ENCODE data around the gene SPOCK2.

The SPOCK2 gene

DNA sequence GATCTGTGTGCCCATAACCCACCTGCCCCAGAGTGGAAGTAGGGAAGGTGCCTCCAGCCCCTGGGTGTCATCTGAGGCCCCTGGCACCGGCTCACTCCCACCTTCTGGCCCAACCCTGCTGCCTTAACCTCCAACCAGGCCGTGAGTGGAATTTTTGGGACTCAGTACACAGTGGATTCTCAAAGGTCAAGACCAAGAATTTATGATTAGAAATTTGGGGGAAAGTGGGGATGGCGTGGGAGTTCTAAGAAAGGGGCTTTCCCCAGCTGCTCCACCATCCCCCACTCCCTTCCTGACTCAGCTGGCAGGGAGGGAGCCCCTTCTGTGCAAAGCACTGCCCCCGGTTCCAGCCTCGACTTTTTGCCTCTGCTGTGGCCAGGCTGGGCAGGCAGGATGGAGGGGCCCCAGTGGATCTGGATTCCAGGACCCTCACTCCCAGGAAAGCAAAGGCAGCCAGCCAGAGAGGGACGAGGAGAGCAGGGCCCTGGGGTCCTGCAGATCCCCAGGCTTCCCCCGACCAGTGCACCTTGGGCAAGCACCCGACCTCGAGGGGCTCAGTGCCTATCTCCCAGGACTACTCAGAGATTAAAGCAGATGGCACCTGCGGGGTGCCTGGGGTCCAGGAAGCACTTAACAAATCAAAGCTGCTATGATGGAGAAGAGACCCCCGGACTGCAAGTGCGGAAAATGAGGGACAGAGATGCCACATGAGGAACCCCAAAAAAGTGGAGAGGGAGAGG is 12.8 kb downstream of the SPOCK2 start:
- no peak overlapping the region for H3K27ac ChIP-seq
- no peak for DNase-seq (ENCODE audit: low read depth, low spot score)

DNA sequence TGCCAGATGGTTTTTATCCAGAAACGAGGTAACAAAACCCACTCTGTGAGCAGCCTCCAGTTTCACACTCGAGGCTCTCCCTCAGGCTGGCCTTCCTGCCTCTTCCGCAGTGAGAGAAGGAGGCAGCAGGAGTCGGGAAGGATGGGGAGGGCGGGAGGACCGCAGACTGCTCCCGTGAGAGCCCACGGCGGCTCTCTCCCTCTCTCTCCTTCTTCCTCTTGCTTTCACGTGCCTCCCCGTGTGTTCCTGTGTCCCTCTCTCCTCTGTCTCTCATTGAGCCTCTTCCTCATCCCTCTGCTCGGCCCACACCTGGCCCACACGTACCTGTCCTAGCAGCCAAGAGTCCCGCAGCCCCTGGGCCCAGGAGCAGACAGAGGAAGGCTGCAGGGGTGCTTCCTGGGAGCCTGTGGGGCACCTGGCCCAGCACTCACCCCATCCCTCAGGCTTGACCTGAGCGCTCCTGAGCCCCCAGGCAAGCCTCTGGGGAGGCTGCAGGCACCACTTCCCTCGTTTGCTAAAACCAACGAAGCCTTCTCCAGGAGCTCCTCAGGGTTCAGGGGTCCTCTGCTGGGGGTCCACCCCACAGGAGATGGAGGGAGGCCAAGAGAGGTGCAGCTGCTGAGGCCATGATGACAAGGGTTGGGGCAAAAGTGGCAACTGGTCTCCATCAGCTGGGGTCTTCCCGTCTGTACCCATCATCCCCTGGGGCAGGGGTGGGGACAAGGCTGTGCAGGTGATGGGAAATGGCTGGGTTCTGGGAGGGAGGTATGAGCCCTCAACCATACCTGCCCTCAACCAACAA is 13.6 kb downstream of the SPOCK2 start:
- no peak for DNase-seq (ENCODE audit: low read depth, low spot score)
- no peak overlapping the region for H3K27ac ChIP-seq

DNA sequence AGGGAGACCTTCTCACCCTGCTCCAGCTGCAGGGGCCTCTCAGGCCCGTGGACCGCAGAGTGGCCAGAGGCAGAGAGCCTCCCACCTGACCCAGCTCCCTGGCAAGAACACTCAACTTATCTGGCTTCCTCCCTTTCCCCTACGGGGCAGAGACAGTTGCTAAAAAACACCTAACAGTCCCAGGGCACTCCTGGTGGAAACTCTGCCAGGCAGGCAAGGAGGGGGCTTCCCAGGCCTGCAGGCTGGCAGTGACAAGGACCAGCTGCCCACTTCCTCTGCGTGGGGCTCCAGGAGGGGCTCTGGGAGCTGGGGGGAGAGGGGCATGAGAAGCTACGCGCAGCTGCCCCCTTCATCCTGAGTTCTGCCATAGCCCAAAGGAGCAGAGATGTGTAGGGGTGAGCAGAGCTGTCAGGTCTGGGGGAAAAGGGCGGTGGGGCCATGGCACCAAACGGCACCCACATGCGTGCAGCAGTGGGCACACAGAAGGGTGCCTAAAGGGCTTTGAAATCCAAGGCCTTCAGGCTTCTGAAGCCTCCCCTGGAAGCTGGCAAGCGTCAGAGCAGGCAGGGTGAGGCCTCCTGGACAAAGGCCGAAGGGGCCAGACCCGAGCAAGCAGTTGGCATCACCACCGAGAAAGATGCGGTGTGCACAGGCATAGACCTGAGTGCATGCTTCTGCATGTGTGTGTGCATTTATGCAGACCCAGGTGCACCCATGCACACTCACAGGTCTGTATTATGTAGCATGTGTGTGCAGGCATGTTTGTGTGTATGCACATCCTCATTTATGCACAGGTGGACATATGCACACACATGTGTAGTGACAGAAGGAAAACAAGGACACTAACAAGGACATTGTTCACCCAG is 14.4 kb downstream of the SPOCK2 start:
- no peak for DNase-seq (ENCODE audit: low read depth, low spot score)
- H3K27ac ChIP-seq: no peak overlapping the region

DNA sequence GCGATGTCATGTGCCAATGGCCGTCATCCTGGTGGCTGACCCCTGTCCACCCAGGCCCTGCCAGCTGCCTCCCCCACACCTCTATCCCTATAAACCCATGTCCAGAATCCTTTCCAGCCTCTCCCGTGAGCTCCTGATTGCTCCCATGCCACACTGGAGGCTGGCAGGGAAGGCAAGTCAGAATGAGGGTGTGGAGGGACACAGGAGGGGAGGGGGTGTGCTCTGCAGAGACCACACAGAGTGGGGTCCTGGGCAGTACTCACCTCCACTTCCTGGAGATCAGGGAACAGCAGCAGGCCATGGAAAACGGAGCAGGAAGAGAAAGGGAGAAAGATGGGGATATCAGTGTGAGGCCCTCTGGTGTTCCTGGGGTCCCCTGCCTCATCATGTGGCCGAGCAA is 15.7 kb downstream of the SPOCK2 start:
- no peak for DNase-seq (ENCODE audit: low read depth, low spot score)
- H3K27ac ChIP-seq: no peak overlapping the region

DNA sequence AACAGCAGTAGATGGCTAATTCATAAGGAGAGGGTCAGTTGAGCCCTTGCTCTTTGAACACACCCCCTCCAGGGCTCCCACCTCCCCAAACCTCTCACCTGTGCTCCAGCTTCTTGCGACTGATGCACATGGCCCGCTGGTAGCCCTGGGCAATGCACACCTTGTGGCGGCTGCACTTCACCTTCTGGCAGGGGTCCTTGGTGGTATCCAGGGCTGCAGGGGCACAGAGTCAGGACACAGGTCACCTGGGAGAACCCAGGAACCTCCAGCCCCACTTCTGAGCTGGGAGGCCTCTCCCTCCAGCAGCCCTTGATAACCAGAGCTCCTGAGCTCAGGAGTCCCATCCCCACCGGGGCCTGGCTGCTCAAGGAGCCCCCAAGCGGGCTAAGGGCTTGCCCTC is 16.3 kb downstream of the SPOCK2 start:
- H3K27ac ChIP-seq: no peak overlapping the region
- no peak for DNase-seq (ENCODE audit: low read depth, low spot score)

DNA sequence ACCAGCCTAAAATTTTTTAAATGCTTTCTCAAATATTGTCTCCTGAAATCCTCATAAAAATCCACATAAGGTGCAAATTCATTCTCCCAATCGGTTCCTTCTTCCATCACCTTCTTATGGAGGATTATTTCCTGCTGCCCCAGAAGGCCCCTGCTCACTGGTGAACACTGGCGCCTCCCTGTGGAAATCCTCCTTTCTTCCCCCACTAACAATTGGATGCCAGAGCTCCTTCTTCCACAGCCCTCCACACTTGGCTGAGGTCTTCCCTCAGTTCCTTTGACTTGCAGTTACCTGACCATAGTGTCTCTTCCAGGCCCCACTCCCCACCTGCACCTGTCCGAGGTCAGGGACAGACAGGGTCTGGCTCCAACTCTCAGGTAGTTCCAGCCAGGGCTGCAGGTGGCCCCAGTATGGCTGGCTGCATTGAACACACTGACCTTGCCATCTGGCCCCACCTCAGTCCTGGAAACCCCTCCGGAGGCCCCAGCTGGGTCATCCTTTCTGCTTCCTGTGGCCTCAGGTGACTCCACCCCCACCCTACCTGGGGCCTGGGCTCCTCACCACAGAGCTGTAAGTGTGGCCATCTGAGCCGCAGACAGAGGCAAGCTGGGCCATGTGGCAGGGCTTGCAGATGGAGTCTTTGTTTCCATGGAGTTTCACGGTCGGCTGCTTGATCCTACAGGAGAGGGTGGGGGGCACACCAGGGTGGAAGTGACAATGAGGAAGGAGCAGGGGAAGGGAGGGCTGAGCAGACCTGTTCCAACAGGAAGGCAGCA is 18.4 kb downstream of the SPOCK2 start:
- DNase-seq (ENCODE audit: low read depth, low spot score): no peak
- no peak overlapping the region for H3K27ac ChIP-seq

DNA sequence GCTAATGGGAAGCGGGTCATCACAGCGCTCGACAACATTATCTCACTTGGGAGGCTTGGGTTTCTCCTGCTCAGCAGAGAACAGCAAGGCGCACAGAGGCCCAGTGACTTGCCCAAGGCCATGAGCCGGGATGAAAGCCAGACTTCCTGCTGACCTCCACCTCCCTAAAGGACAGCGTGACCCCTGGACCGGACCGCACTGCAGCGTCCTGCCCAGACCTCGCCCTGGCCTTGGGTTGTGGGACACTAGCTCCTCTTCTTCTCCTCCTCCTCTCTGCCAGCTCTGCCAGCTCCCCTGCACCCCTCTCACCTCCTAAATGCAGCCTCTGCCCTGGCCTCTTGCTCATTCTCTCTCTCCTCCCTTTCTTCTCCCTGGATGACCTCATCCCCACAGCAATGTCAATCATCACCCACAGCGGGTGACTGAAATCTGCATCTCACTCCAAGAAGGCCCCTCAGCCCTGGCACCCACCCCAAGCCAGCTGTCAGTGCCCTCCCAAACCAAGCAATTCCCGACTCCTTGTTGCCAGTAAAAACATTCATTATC is 19.4 kb downstream of the SPOCK2 start:
- DNase-seq (ENCODE audit: low read depth, low spot score): no peak
- no peak overlapping the region for H3K27ac ChIP-seq

DNA sequence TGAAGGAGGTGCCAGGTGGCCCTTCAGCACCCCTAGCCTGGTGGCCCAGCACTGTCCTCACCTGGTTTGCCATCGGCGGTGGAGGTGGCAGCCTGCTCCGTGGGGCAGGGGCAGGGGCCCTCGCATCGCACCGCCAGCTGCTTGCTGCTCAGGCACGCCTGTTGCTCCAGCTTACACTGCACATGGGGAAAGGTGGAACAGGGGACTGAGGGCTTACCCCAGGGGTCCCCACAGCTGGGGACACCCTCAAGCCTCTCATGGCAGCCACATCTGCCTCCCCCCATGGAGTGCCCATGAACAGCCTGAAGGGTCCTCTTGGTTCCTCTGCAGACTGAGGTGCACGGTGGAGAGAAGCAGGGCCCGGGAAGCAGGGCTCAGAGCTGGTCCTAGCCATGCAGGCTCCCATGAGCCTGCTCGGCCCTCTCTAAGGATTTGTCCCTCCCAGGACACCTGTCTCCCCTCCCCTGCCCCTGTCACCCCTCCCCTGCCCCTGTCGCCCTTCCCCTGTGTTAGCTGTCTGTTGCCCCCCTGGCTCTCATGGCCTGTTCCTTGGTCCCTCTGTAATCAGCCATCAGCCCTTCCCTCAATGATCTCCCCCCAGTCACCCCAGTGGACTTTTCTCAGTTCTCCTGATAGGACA is 20.1 kb downstream of the SPOCK2 start:
- no peak overlapping the region for H3K27ac ChIP-seq

DNA sequence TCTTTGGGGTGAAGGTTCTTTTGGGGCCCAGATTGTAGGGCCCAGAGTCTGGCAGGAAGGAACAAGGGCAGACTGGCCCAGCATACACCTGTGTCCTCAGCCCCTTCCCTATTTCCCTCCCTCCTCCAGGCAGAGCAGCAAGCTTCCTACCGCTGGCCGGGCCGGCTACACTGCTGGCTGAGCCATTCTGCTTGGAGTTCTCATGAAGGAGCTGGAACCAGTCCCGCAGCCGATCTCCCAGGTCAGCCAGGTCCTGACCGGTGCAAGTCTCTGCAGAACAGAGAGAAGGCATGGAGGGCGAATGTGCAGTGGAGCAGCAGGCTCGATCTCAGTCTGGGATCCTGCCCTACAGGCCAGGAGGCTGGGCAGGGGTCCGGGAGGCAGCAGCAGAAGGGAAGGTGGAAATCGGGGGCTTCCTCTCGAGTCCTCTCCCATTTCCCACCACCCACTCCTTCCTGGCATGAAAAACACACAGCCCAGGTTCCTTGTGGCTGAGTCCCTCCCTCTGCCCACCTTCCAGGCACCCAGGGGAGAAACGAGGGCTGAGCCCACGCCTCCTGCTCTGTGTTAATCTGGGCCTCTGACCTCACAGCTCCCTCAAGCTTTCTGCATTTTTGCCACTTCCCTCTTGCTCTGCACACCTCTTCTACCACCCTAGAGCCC is 20.8 kb downstream of the SPOCK2 start:
- H3K27ac ChIP-seq: no peak overlapping the region
- DNase-seq (ENCODE audit: low read depth, low spot score): no peak

More for the DNA sequence above, 20.1 kb downstream of the SPOCK2 start:
- DNase-seq (ENCODE audit: low read depth, low spot score): no peak

DNA sequence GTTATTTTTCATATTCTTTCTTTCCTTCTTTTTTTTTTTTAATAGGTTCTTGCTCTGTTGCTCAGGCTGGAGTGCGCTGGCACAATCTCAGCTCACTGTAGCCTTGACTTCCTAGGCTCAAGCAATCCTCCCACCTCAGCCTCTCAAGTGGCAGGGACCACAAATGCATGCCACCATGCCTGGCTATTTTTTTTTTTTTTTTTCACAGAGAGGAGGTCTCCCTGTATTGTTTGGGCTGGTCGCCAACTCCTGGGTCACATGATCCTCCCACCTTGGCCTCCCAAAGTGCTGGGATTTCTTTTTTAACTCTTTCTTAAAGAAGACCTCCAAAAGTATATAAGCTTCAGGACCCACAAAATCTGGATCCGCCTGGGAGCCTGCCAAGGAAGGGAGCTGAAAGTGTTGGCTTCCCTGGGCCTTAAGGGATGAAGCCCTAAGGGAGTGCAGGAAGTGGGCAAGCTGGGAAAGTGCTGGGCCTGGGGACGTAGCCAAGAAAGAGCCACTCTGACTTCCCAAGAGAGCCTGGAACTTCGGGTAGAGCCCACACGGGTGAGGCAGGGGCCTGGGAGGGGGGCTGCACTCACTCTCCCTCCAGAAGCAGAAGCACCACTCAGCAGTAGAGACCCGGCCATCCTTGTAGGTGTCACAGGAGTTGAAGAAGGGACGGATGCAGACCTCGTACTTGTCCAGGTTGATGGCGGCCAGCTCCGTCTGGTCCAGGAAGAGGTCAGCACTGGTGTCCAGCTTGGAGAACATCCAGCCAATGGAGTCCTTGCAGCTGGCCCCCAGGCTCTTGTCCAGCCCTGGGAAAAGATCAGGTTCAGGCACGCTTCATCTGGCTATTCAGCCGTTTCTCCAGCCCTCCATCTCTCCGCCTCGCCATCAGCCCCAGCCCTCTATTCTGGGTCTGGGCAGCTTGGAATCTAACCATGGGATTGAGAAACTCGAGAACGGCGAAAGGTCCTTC is 21.8 kb downstream of the SPOCK2 start:
- DNase-seq (ENCODE audit: low read depth, low spot score): no peak
- no peak overlapping the region for H3K27ac ChIP-seq

DNA sequence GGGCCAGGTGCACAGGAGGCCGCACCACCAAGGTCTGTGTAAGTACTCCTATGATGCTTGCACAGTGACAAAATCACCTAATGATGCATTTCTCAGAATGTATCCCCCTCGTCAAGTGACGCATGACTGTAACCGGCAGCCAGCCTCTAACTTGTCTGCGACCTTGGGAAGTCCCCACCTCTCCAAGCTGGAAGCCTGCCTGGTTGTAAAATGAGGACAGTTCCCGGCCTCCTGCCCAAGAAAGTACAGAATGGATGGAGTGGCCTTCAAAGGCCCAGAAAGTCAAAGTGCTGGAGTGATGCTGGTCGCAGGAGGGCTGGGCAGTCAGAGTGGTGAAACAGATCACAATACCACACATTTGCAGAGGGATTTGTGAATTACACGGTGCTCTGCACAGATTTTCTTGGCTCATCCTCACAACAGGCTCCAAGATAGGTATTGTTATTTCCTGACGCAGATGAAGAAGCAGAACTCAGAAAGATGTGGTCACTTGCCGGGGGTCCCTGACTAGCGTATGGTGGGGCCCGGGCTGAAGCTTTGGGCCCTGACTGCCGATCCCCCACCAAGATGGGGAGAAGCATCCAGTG is 22.8 kb downstream of the SPOCK2 start:
- no peak overlapping the region for H3K27ac ChIP-seq
- no peak for DNase-seq (ENCODE audit: low read depth, low spot score)

DNA sequence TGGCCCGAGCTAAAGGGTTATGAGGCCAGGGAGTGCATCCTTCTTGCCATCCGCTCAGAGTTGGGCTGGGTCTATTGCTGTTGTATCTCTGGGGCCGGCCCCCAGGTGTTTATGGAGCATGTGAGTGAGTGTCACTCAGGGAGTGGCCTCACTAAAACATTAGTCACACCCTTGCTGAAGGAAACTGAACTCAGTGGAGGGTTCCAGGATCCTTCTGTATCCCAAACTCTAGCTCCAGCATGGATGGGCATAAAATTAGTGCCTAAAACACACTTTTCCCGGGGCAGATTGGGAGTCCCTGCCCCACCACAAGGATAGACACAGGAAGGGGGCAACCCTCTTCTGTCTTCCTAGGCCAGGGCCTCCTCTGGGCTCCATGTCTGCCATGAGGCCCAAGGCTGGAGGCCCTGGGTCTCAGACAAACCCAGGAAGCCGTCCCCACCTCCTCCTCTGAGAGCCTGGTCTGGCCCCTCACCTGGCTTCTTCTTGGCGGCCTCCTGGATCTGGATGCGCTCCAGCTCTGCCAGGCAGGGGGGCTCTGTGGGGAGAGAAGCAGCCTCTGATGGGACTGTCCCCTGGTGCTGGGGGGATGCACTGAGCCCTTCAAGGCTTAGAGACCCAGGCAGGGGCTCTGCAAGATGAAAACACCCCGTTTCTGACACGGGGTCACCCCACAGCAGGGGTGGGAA is 24.5 kb downstream of the SPOCK2 start:
- peak; percentile 31 for DNase-seq (ENCODE audit: low read depth, low spot score)
- no peak overlapping the region for H3K27ac ChIP-seq

DNA sequence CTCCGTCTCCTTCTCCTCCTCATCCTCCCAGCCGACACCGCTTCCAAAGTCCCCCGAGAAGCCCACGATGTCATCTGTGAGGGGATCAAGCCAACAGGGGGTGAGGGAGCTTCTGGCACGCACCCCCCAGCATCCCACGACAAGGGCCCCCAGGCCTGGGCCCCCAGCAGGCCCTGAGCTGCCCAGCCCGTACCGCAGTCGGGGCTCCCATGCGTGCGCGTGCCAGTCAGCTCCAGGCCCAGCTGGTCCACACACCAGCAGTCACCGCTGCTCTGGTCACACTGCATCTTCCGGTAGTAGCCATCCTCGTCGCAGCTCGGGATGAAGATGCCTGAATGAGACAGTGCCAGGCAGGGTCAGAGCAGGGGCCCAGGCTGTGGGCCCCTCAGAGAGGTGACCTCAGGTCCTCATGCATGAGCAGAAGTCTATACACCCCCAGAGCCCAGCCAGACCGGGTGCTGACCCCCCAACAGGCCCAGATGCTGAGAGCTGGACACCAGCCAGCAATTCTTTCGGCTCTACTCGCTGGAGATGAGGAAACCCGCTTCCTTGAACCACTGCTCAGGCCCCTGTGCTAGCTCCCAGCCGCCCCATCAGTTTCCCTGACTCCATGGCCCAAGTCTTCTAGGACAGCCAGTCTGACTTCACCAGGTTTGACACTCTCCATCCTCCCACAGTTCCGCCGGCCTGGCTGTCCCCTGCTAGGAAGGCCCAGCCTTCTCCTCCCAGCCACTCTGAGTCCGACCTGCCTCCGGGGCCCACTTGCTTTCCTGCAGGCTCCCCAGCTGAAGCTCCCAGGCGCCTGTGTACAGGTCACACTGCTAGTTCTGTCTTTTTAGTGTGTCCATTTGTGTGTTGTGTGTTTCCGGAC is 25.3 kb downstream of the SPOCK2 start:
- no peak for DNase-seq (ENCODE audit: low read depth, low spot score)
- no peak overlapping the region for H3K27ac ChIP-seq

DNA sequence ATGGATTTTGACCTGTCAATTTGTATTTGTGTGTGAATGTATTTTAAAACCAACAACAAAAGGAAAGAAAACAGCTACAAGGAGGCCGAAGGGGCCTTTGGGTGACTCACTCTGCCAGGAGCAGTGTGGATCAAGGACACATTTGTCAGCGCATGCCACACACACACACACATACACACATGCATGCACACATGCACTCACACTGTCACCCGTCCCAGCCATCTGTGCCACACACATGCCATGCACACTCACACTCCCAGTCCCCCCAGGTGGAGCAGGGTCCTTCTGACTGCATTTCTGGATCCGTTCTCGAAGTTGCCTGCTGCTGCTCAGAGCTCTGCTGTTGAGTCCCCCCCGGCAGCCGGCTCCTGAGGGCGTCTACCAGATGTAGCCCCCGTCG is 26.0 kb downstream of the SPOCK2 start:
- no peak for DNase-seq (ENCODE audit: low read depth, low spot score)

DNA sequence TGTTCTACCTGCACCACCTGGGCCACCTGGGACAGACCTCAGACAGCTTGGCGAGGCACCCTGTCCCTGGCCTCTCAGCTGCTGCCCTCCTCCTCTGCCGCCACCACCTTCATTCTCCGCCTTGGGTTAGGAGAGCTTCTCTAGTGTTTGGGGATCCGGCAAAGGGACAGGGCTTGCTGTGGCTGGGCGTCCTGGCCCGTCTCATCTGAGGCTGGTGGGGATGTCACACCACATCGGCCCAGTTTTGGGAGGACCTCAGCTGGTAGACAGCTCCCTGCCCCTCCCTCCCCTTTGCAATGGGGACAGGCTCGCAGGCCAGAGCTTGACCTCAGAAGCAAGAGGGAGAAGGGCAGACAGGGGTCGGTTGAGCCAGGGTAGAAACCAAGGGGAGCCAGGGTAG is 26.4 kb downstream of the SPOCK2 start:
- no peak for DNase-seq (ENCODE audit: low read depth, low spot score)
- H3K27ac ChIP-seq: no peak overlapping the region

More for the DNA sequence above, 26.0 kb downstream of the SPOCK2 start:
- no peak overlapping the region for H3K27ac ChIP-seq

DNA sequence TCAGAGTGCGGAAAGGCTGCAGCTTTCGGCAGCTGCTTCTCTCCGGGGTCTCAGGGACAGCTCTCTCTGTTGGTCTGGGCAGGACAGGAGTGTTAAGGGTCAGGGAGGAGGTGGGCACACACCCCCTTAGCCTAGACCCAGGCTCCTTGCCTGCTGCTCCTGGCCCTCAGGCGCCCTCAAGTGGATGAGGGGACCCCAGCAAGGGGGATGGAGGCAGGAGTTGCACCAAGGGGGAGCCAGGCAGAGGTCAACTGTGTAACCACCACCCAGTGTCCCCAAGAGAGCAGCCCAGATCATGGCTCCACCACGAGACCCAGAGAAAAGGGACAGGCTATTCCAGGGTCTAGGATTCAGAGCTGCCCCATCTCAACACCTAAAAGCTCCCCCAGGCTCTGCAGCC is 26.9 kb downstream of the SPOCK2 start:
- DNase-seq (ENCODE audit: low read depth, low spot score): no peak
- H3K27ac ChIP-seq: no peak overlapping the region
